Breast epithelium (tissue), 3 donors: Measurements from ENCODE around the gene NHLH1.

Source experiments
- CTCF ChIP-seq, 3 donors: fragments of 450-650 bp; IDR thresholded peaks; one replicate each; pipeline ENCODE4 v1.5.1; 2016 to 2017; ENCODE audit warnings: antibody characterized with exemption in 3 of 3, mild to moderate bottlenecking in 3 of 3, moderate library complexity in 3 of 3
- POLR2A ChIP-seq: fragments of 450-650 bp; IDR thresholded peaks from one replicate; pipeline ENCODE4 v1.6.1; 2016; ENCODE audit warnings: antibody characterized with exemption, mild to moderate bottlenecking, moderate library complexity

GRCh38 chr1:160344936-160345335 lies 21.9 kb upstream of the NHLH1 start:
- TF ChIP-seq CTCF (IDR thresholded peaks at IDR 0.05) (no peak), POLR2A (no peak)
